Stimulated activated naive CD8-positive, alpha-beta T cell treated with anti-CD3 and anti-CD28 coated beads, Interleukin-15, Interleukin-2, amounts not matched to agents 100 U/mL and 50 U/mL, for 24 hours (primary cell): ENCODE results near the gene ST7.

Experiments used
- ATAC-seq: fragments of 150-1000 bp; cut with Tn5 transposase; one replicate; pipeline ENCODE4 v1.10.0; 2021
- DNase-seq: peaks from one replicate; pipeline ENCODE4 v3.0.0; 2021

The ST7 gene

GRCh38 chr7:117274951-117275350 is 321.6 kb downstream of the ST7 start:
- DNase-seq (no peak), ATAC-seq (no peak)

- DNase-seq, result no peak
- no peak for ATAC-seq
Measured at GRCh38 chr7:117277576-117277975, 324.3 kb downstream of the ST7 start.

DNA sequence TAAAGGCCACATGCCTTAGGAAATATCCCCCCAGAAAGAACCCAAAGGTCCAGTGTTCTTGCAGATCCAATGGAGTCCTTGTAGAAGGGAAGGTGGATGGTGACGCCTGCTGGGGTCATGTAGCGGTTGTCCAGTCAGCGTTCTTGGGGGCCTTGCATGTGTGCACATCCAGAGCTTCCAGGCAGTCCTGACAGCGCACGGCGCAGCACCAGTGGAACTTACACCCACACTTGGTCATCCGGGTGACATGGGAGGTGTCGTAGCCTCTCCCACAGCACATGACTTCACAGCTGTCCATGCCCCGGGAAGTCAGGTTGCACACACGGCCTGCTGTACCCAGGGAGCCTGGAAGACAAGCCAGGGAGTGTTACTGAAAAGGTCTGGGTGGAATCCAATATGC is 324.7 kb downstream of the ST7 start:
- no peak for ATAC-seq
- no peak for DNase-seq

GRCh38 chr7:117279203-117279602 is 325.9 kb downstream of the ST7 start:
- DNase-seq, result no peak
- no peak for ATAC-seq
